ENCODE results near the gene ENTPD8. TPM values are rescaled to one million over a fixed set of nuclear protein-coding genes. Genes with fewer than 3 reads are reported as not detected.

The ENTPD8 gene
- total and polyA plus RNA-seq, 2 donors (not counting 1 experiment from before 2014, with no cell fraction given): not detected

GRCh38 chr9:137406085-137406760 is 34.9 kb downstream of the ENTPD8 start:
- 88% methylated on average over 18 of the region's 20 CpGs for WGBS (ENCODE audit: insufficient coverage)
- TF ChIP-seq CTCF (IDR thresholded peaks at IDR 0.05): no peak
- no peak for TF ChIP-seq EZH2 (IDR thresholded peaks at IDR 0.05; ENCODE audit: borderline replicate concordance, insufficient read depth, low read depth, low read length, poor library complexity, severe bottlenecking)
- ATAC-seq (ENCODE audit: low read depth): no peak
- CTCF ChIA-PET: no interaction called here
- H3K9me3 Mint-ChIP-seq (ENCODE audit: insufficient read depth): no peaks in the 10 kb centered on the region
- Histone ChIP-seq H3K79me2 (ENCODE audit: control insufficient read depth, insufficient read depth, low read length) (peaks cover 22% of the 10 kb centered on the region), H4K20me1 (ENCODE audit: control insufficient read depth, insufficient read depth, low read length, poor library complexity, severe bottlenecking) (peaks cover 35% of the 10 kb centered on the region), H2AFZ (ENCODE audit: insufficient read depth, low read depth, low read length, poor library complexity, severe bottlenecking) (no peak overlapping the region), H3K4me1 (ENCODE audit: control insufficient read depth in 2 of 2, insufficient read depth in 2 of 2, low read length in 2 of 2) (peaks cover 12 to 15% of the 10 kb centered on the region in 2 donors), H3K9me3 (ENCODE audit: control extremely low read depth in 1 of 3, control insufficient read depth in 2 of 3, insufficient read depth in 1 of 3, low read length in 2 of 3) (peaks cover 0 to 19% (median 4%) of the 10 kb centered on the region in 3 donors), H3K27me3 (replicated peaks in 1 of 4; ENCODE audit: control extremely low read depth in 1 of 4, control insufficient read depth in 3 of 4, insufficient read depth in 4 of 4, low read length in 3 of 4) (peaks cover 0 to 25% (median 8%) of the 10 kb centered on the region in 4 experiments), H3K36me3 (replicated peaks in 1 of 2; ENCODE audit: control extremely low read depth in 1 of 2, control insufficient read depth in 1 of 2, extremely low read depth in 1 of 2, insufficient read depth in 2 of 2, low read length in 1 of 2) (no peaks in the 10 kb centered on the region), H3K4me2 (replicated peaks; ENCODE audit: low read depth, low read length, poor library complexity, severe bottlenecking) (peak overlapping the region; percentile 77), H3K9ac (ENCODE audit: low read length) (peak overlapping the region; percentile 16), H3K27ac (ENCODE audit: low read length in 2 of 2) (no peak overlapping the region), H3K4me3 (ENCODE audit: control extremely low read depth in 1 of 5, extremely low read depth in 1 of 5, insufficient read depth in 1 of 5, low read depth in 2 of 5, low read length in 4 of 5) (no peak overlapping the region)
- no peak overlapping the region for H3K27ac Mint-ChIP-seq
- DNase-seq: no peak
- peaks cover 14% of the 10 kb centered on the region for H3K4me1 Mint-ChIP-seq
- intact Hi-C loops (cut with micrococcal nuclease): no loop called here
- H3K27me3 Mint-ChIP-seq: no peaks in the 10 kb centered on the region
- POLR2A ChIA-PET: interaction anchor here (0.7 kb wide), 1 partner anchor 38 kb away, joined by 4 read pairs; no protein-coding TSS in a partner anchor
- H3K4me3 Mint-ChIP-seq: no peak overlapping the region

DNA sequence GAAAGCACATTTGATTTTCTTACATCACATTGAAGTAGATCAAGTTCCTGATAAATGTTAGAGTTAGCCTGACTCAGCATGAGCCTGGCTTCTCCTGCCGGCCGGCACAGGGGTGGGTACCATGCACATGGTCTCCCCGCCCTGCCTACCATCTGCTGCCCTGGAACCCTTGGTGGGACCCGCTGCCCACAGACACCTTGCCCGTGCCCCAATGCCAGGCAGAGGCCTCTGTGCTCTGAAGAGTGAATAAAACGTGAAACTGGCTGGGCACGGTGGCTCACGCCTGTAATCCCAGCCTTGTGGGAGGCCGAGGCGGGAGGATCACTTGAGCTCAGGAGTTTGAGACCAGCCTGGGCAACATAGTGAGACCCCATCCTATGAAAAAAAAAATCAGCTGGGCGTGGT is 35.5 kb downstream of the ENTPD8 start:
- Histone ChIP-seq H3K27ac (ENCODE audit: low read length in 2 of 2) (no peak overlapping the region), H3K4me2 (replicated peaks; ENCODE audit: low read depth, low read length, poor library complexity, severe bottlenecking) (no peak overlapping the region), H3K9ac (ENCODE audit: low read length) (no peak overlapping the region), H4K20me1 (ENCODE audit: control insufficient read depth, insufficient read depth, low read length, poor library complexity, severe bottlenecking) (peaks cover 30% of the 10 kb centered on the region), H3K4me3 (ENCODE audit: control extremely low read depth in 1 of 5, extremely low read depth in 1 of 5, insufficient read depth in 1 of 5, low read depth in 2 of 5, low read length in 4 of 5) (no peak overlapping the region), H3K36me3 (replicated peaks in 1 of 2; ENCODE audit: control extremely low read depth in 1 of 2, control insufficient read depth in 1 of 2, extremely low read depth in 1 of 2, insufficient read depth in 2 of 2, low read length in 1 of 2) (no peaks in the 10 kb centered on the region), H2AFZ (ENCODE audit: insufficient read depth, low read depth, low read length, poor library complexity, severe bottlenecking) (no peak overlapping the region), H3K27me3 (replicated peaks in 1 of 4; ENCODE audit: control extremely low read depth in 1 of 4, control insufficient read depth in 3 of 4, insufficient read depth in 4 of 4, low read length in 3 of 4) (peaks cover 0 to 21% (median 5%) of the 10 kb centered on the region in 4 experiments), H3K4me1 (ENCODE audit: control insufficient read depth in 2 of 2, insufficient read depth in 2 of 2, low read length in 2 of 2) (peaks cover 8 to 16% of the 10 kb centered on the region in 2 donors), H3K9me3 (ENCODE audit: control extremely low read depth in 1 of 3, control insufficient read depth in 2 of 3, insufficient read depth in 1 of 3, low read length in 2 of 3) (peaks cover 0 to 18% (median 4%) of the 10 kb centered on the region in 3 donors), H3K79me2 (ENCODE audit: control insufficient read depth, insufficient read depth, low read length) (peaks cover 22% of the 10 kb centered on the region)
- intact Hi-C loops (cut with micrococcal nuclease): no loop called here
- POLR2A ChIA-PET: interaction anchor here (0.7 kb wide), 1 partner anchor 39 kb away, joined by 4 read pairs; no protein-coding TSS in a partner anchor
- Mint-ChIP-seq H3K4me3 (no peak overlapping the region), H3K4me1 (peaks cover 14% of the 10 kb centered on the region), H3K27me3 (no peaks in the 10 kb centered on the region), H3K27ac (no peak overlapping the region), H3K9me3 (ENCODE audit: insufficient read depth) (no peaks in the 10 kb centered on the region)
- DNase-seq (no peak), ATAC-seq (ENCODE audit: low read depth) (no peak)
- 93% methylated on average over 10 of the region's 11 CpGs for whole genome bisulfite sequencing (ENCODE audit: insufficient coverage)
- TF ChIP-seq CTCF (IDR thresholded peaks at IDR 0.05): no peak
- no peak for TF ChIP-seq EZH2 (IDR thresholded peaks at IDR 0.05; ENCODE audit: borderline replicate concordance, insufficient read depth, low read depth, low read length, poor library complexity, severe bottlenecking)
- CTCF ChIA-PET: no interaction called here

Data from B cell (primary cell).